Tibial artery (tissue), 4 donors: ENCODE results near the gene ERO1B.

Experiments used
- DNase-seq, 2 donors: peaks; one replicate each; pipeline ENCODE4 v3.0.0-alpha.2; 2019
- H3K27ac ChIP-seq, 2 donors: fragments of 200-600 bp; sonication (generic) in 1 of 2; 1 replicate in 1 of 2; 2 replicates in 1 of 2; pipeline ENCODE4 v1.5.1; 2018 to 2019; ENCODE audit warnings: mild to moderate bottlenecking in 1 of 2
- H3K27me3 ChIP-seq, 2 donors: fragments of 200-600 bp; sonication (generic) in 1 of 2; one replicate each; pipeline versions ENCODE4 v1.5.1 to v1.6.0; 2016 to 2019
- H3K36me3 ChIP-seq, 3 donors: fragments of 200-600 bp; sonication (generic) in 2 of 3; one replicate each; pipeline ENCODE4 v1.5.1; 2016 to 2019; ENCODE audit warnings: mild to moderate bottlenecking in 2 of 3
- H3K4me1 ChIP-seq, 4 donors: fragments of 200-600 bp; sonication (generic) in 2 of 4; 1 replicate in 3 of 4; 2 replicates in 1 of 4; pipeline ENCODE4 v1.5.1; 2016 to 2019
- H3K4me3 ChIP-seq, 2 donors: fragments of 200-600 bp; sonication (generic) in 1 of 2; 1 replicate in 1 of 2; 2 replicates in 1 of 2; pipeline ENCODE4 v1.5.1; 2018 to 2019; ENCODE audit warnings: mild to moderate bottlenecking in 2 of 2
- H3K9me3 ChIP-seq, 3 donors: fragments of 200-600 bp; sonication (generic) in 1 of 3; one replicate each; pipeline ENCODE4 v1.5.1; 2016 to 2019
- CTCF ChIP-seq, 2 experiments: fragments of 200-600 bp in 1 of 2; fragments of 450-650 bp in 1 of 2; IDR thresholded peaks; one replicate each; pipeline ENCODE4 v1.5.1; 2017 to 2019; ENCODE audit warnings: antibody characterized with exemption in 2 of 2, mild to moderate bottlenecking in 1 of 2, moderate library complexity in 1 of 2
- intact Hi-C: fragments of 100-400 bp; cut with DNase I; formaldehyde crosslinking; loops from one replicate; pipeline ENCODE4 v1.15.0; 2023; ENCODE audit warnings: low total_unique reads

ERO1B gene

GRCh38 chr1:236269439-236269838, 12.3 kb downstream of the ERO1B start:
- no peak for TF ChIP-seq CTCF (IDR thresholded peaks at IDR 0.05)
- Histone ChIP-seq H3K27ac (no peak overlapping the region), H3K4me3 (no peak overlapping the region), H3K27me3 (no peaks in the 10 kb centered on the region), H3K4me1 (no peaks in the 10 kb centered on the region), H3K36me3 (peaks cover 12 to 27% (median 25%) of the 10 kb centered on the region in 3 donors), H3K9me3 (no peaks in the 10 kb centered on the region)
- DNase-seq = no peak
- intact Hi-C loops = no loop called here

- Histone ChIP-seq H3K36me3 (peaks cover 27 to 37% (median 35%) of the 10 kb centered on the region in 3 donors), H3K4me3 (no peak overlapping the region), H3K27me3 (no peaks in the 10 kb centered on the region), H3K9me3 (peaks cover 3 to 50% (median 11%) of the 10 kb centered on the region in 3 donors), H3K27ac (no peak overlapping the region), H3K4me1 (no peaks in the 10 kb centered on the region)
- intact Hi-C loops = no loop called here
- TF ChIP-seq CTCF (IDR thresholded peaks at IDR 0.05) = no peak
- DNase-seq = no peak
Observed at GRCh38 chr1:236261898-236262297, 19.9 kb downstream of the ERO1B start.

- intact Hi-C loops = no loop called here
- peaks cover 3 to 50% (median 11%) of the 10 kb centered on the region in 3 donors for H3K9me3 ChIP-seq
- TF ChIP-seq CTCF (IDR thresholded peaks at IDR 0.05) = no peak
- H3K4me3 ChIP-seq = no peak overlapping the region
- H3K36me3 ChIP-seq = peaks cover 26 to 32% (median 27%) of the 10 kb centered on the region in 3 donors
- no peaks in the 10 kb centered on the region for H3K27me3 ChIP-seq
- H3K4me1 ChIP-seq = no peaks in the 10 kb centered on the region
- no peak for DNase-seq
- no peak overlapping the region for H3K27ac ChIP-seq
Observed at GRCh38 chr1:236261033-236261432, 20.7 kb downstream of the ERO1B start.

DNA sequence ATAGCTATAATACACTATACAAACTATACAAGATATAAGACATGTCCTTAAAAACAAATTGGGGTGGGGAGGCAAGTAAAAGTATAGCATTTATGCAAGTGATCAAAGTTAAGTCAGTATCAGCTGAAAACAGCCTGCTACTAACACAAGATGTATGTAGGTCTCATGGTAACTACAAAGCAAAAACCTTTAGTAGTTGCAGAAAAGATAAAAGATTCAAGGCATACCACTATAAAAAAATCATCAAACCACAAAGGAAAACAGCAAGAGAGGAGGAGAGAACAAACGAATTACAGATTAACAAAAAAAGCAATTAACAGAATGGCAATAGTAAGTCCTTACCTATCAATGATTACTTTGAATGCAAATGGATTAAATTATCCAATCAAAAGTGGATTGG, 22.7 kb downstream of the ERO1B start:
- intact Hi-C loops = no loop called here
- Histone ChIP-seq H3K4me3 (no peak overlapping the region), H3K27me3 (no peaks in the 10 kb centered on the region), H3K9me3 (peaks cover 3 to 50% (median 11%) of the 10 kb centered on the region in 3 donors), H3K27ac (no peak overlapping the region), H3K4me1 (no peaks in the 10 kb centered on the region), H3K36me3 (peaks cover 21 to 25% (median 24%) of the 10 kb centered on the region in 3 donors)
- TF ChIP-seq CTCF (IDR thresholded peaks at IDR 0.05) = no peak
- no peak for DNase-seq

DNA sequence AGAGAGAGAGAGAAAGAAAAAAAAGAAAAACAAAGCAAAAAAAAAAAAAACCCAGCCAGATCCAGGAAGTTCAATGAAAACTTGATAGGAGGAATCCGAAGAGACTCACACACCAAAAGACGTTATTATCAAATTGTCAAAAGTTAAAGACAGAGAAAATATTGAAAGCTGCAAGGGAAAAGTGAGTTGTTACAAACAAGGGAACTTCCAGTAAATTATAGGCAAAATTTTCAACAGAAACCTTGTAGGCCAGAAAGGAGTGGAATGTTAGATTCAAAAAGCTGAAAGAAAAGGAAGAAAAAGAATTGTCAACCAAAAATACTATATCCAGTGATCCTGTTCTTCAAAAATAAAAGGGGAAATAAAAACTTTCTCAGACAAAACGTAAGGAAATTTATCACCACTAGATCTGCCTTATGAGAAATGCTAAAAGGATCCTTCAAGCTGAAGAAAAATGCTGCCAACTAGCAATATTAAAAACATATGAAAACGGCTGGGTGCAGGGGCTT, 23.6 kb downstream of the ERO1B start:
- peaks cover 3 to 50% (median 11%) of the 10 kb centered on the region in 3 donors for H3K9me3 ChIP-seq
- no peak for DNase-seq
- H3K36me3 ChIP-seq = peaks cover 20 to 25% (median 24%) of the 10 kb centered on the region in 3 donors
- no peak for TF ChIP-seq CTCF (IDR thresholded peaks at IDR 0.05)
- intact Hi-C loops = no loop called here
- no peak overlapping the region for H3K4me3 ChIP-seq
- no peaks in the 10 kb centered on the region for H3K27me3 ChIP-seq
- H3K27ac ChIP-seq = no peak overlapping the region
- no peaks in the 10 kb centered on the region for H3K4me1 ChIP-seq

DNA sequence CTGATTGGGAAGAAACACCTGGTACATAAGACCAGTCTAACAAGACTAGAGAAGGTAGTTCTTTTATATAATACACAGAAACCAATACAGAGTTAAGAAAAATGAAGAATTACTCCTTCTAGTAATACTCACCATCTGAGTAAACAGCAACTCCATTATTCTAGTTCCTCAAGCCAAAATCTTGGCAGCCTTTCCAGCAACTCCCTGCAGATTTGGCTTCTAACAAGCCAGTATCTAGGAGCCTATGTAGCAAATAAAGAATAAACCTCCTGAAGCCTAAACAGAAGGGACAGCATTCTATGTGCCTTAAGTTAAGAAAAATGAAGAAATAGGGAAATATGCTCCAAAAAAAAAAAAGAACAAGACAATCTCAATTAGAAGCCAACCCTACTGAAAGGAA, 24.5 kb downstream of the ERO1B start:
- H3K9me3 ChIP-seq = peaks cover 3 to 41% (median 11%) of the 10 kb centered on the region in 3 donors
- no peaks in the 10 kb centered on the region for H3K27me3 ChIP-seq
- H3K36me3 ChIP-seq = peaks cover 11 to 24% (median 15%) of the 10 kb centered on the region in 3 donors

More for the DNA sequence above, 24.5 kb downstream of the ERO1B start:
- intact Hi-C loops = no loop called here
- H3K4me3 ChIP-seq = no peak overlapping the region
- no peak for DNase-seq
- H3K27ac ChIP-seq = no peak overlapping the region
- TF ChIP-seq CTCF (IDR thresholded peaks at IDR 0.05) = no peak
- H3K4me1 ChIP-seq = no peaks in the 10 kb centered on the region
